Fibroblast of lung (primary cell): ENCODE data around the gene PCGF3. TPM values are rescaled to one million over a fixed set of nuclear protein-coding genes. Genes with fewer than 3 reads are reported as not detected.

ENCODE experiments used
- DNase-seq, 2 donors: peaks; one replicate each; pipeline versions ENCODE4 v3.0.0 to v3.0.0-alpha.2; 2010; ENCODE audit warnings: low read depth in 2 of 2
- H2AFZ ChIP-seq: 2 replicates; pipeline ENCODE4 v1.5.1; 2012; ENCODE audit warnings: low read length, control low read depth, inconsistent platforms
- H3K27ac ChIP-seq: 2 replicates; pipeline ENCODE4 v1.5.1; 2011; ENCODE audit warnings: low read length, control low read depth; ENCODE audit not compliant: insufficient read depth
- H3K27me3 ChIP-seq: 2 replicates; pipeline ENCODE4 v1.5.1; 2011; ENCODE audit warnings: mild to moderate bottlenecking, low read length; ENCODE audit not compliant: control insufficient read depth, insufficient read depth
- H3K36me3 ChIP-seq: 2 replicates; pipeline ENCODE4 v1.5.1; 2011; ENCODE audit warnings: low read length; ENCODE audit not compliant: control insufficient read depth, insufficient read depth
- H3K4me1 ChIP-seq: 2 replicates; pipeline ENCODE4 v1.5.1; 2011; ENCODE audit warnings: low read length; ENCODE audit not compliant: control insufficient read depth, insufficient read depth; ENCODE audit errors: extremely low read depth
- H3K4me2 ChIP-seq: 2 replicates; pipeline ENCODE4 v1.5.1; 2011; ENCODE audit warnings: low read length, control low read depth; ENCODE audit not compliant: insufficient read depth; ENCODE audit errors: extremely low read depth
- H3K4me3 ChIP-seq, 4 experiments: fragments of 200-600 bp in 1 of 4; sonication (generic) in 1 of 4; replicated peaks in 1 of 4; 2 replicates each; pipeline ENCODE4 v1.5.1; 2011 to 2016; ENCODE audit warnings: low read length in 4 of 4, low read depth in 3 of 4, mild to moderate bottlenecking in 3 of 4, control low read depth in 2 of 4, inconsistent platforms in 1 of 4, mixed read lengths in 1 of 4; ENCODE audit not compliant: insufficient read depth in 1 of 4; ENCODE audit errors: control extremely low read depth in 1 of 4
- H3K79me2 ChIP-seq: 2 replicates; pipeline ENCODE4 v1.5.1; 2012; ENCODE audit warnings: mild to moderate bottlenecking, low read length, inconsistent platforms; ENCODE audit not compliant: control insufficient read depth, insufficient read depth
- H3K9ac ChIP-seq: 2 replicates; pipeline ENCODE4 v1.5.1; 2011; ENCODE audit warnings: mild to moderate bottlenecking, low read length, control low read depth; ENCODE audit not compliant: insufficient read depth
- H3K9me3 ChIP-seq: 2 replicates; pipeline ENCODE4 v1.5.1; 2012; ENCODE audit warnings: low read depth, low read length; ENCODE audit not compliant: control insufficient read depth, insufficient read depth
- H4K20me1 ChIP-seq: 2 replicates; pipeline ENCODE4 v1.5.1; 2011; ENCODE audit warnings: low read length; ENCODE audit not compliant: control insufficient read depth, insufficient read depth; ENCODE audit errors: extremely low read depth
- CTCF ChIP-seq, 2 donors: IDR thresholded peaks in 1 of 2; conservative IDR thresholded peaks in 1 of 2; 1 replicate in 1 of 2; 2 replicates in 1 of 2; pipeline ENCODE4 v1.5.1; 2011 to 2012; ENCODE audit warnings: low read length in 2 of 2, control low read depth in 1 of 2, inconsistent platforms in 1 of 2, low read depth in 1 of 2, mild to moderate bottlenecking in 1 of 2
- EZH2 ChIP-seq: IDR thresholded peaks from 2 replicates; pipeline ENCODE4 v1.5.1; 2012; ENCODE audit warnings: low read length, control low read depth, mild to moderate bottlenecking; ENCODE audit errors: missing control alignments
- polyA plus RNA-seq, 2 donors: library from polyadenylated mRNA; depleted of rRNA in 1 of 2; stranded (reverse) in 1 of 2; unstranded in 1 of 2; fragments of >200 nt; gene quantifications; 2 replicates each; pipeline ENCODE4 v1.2.1, GENCODE V29; 2011 to 2012; ENCODE audit warnings: missing spikeins in 1 of 2
- total RNA-seq: library from RNA; depleted of rRNA; stranded (reverse); fragments of >200 nt; gene quantifications from 2 replicates; pipeline ENCODE4 v1.2.1, GENCODE V29; 2014

The PCGF3 gene
- total and polyA plus RNA-seq, 2 donors (not counting 1 experiment from before 2014, with no cell fraction given) = 24.8 to 27.1 TPM

- H3K4me2 ChIP-seq = no peak overlapping the region
- H3K9me3 ChIP-seq = no peaks in the 10 kb centered on the region
- no peak overlapping the region for H3K27ac ChIP-seq
- H2AFZ ChIP-seq = no peak overlapping the region
- TF ChIP-seq EZH2 (no peak), CTCF (conservative IDR thresholded peaks at IDR 0.05 in 1 of 2, IDR thresholded peaks at IDR 0.05 in 1 of 2; ENCODE audit: low read depth in 1 of 2, low read length in 2 of 2) (no peak)
- no peaks in the 10 kb centered on the region for H3K79me2 ChIP-seq
- no peak overlapping the region for H3K4me3 ChIP-seq
- peaks cover 6% of the 10 kb centered on the region for H3K4me1 ChIP-seq
- no peak for DNase-seq
- H4K20me1 ChIP-seq = no peaks in the 10 kb centered on the region
- H3K36me3 ChIP-seq = no peaks in the 10 kb centered on the region
- no peak overlapping the region for H3K9ac ChIP-seq
- H3K27me3 ChIP-seq = no peaks in the 10 kb centered on the region
These were observed 23.0 kb upstream of the PCGF3 start for GRCh38 chr4:682490-683172.

- Histone ChIP-seq H3K36me3 (no peaks in the 10 kb centered on the region), H3K4me2 (no peak overlapping the region)
These were observed 22.3 kb upstream of the PCGF3 start for GRCh38 chr4:683247-683897.

More at GRCh38 chr4:683247-683897, 22.3 kb upstream of the PCGF3 start:
- no peak overlapping the region for H2AFZ ChIP-seq
- no peaks in the 10 kb centered on the region for H3K9me3 ChIP-seq
- no peaks in the 10 kb centered on the region for H3K27me3 ChIP-seq
- H3K4me1 ChIP-seq = peaks cover 8% of the 10 kb centered on the region
- no peak for TF ChIP-seq CTCF (conservative IDR thresholded peaks at IDR 0.05 in 1 of 2, IDR thresholded peaks at IDR 0.05 in 1 of 2; ENCODE audit: low read depth in 1 of 2, low read length in 2 of 2)
- no peak for TF ChIP-seq EZH2
- no peaks in the 10 kb centered on the region for H4K20me1 ChIP-seq
- H3K9ac ChIP-seq = no peak overlapping the region
- H3K79me2 ChIP-seq = no peaks in the 10 kb centered on the region
- H3K4me3 ChIP-seq = no peak overlapping the region
- no peak for DNase-seq
- no peak overlapping the region for H3K27ac ChIP-seq
